ENCODE data around the gene POLR3F. TPM values are rescaled to one million over a fixed set of nuclear protein-coding genes. Genes with fewer than 3 reads are reported as not detected.

POLR3F gene
- total RNA-seq, 1 donor from 2014 or later = 8.4 TPM

DNA sequence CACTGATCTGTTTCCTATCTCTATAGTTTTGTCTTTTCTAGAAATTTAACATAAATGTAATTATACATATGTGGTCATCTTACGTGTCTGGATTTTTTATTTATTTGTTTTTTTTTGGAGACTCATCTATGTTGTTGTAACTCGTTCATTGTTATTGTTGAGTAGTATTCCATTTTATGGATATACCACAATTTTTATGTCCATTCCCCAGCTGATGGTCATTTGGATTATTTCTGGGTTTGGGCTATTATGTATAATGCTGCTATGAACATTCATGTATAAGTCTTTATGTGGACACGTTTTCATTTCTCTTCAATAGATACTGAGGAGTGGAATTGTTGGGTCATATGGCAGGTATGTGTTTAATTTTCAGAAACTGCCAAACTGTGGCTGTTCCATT, 10.6 kb upstream of the POLR3F start:
- no peak for TF ChIP-seq CTCF (IDR thresholded peaks at IDR 0.05; ENCODE audit: borderline replicate concordance)
- intact Hi-C loops (cut with micrococcal nuclease) = no loop called here

DNA sequence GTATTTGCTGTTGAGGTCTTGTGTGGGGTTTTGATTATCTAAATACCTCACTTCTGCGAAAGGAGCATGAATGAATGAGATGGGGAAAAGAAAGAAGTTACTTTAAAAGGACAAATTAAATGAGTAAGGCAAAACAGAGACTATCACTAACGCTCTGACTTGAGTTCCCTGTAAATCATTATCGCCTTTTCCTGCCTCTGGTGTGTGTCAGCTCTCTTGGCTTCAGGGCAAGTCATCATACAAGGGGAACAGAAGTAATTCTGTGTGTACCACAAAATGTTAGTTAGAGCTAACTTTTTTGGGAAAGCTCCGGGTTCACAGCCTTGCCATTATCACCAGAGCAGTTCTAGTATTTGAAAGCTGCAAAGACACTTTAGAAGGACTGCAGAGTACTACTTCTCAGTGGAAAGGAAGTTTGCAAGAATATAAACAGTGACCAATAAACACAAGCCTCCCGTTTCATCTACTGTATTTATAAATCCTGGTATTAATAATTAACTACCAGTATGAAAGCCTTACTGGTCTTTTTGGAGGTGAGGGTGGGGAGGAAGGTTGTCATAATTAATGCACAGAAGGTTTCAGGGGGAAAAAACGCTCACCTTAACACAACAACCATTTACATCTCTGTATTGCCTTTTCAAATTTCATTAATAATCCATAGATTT, 1.5 kb upstream of the POLR3F start:
- no peak for TF ChIP-seq CTCF (IDR thresholded peaks at IDR 0.05; ENCODE audit: borderline replicate concordance)
- H3K4me3 ChIP-seq = no peak overlapping the region
- peaks cover 17% of the 10 kb centered on the region for H3K36me3 ChIP-seq
- intact Hi-C loops (cut with micrococcal nuclease) = no loop called here
- no peaks in the 10 kb centered on the region for H3K27me3 ChIP-seq (ENCODE audit: low read depth)
- no peaks in the 10 kb centered on the region for H3K9me3 ChIP-seq (replicated peaks)
- no peak overlapping the region for H3K27ac ChIP-seq (replicated peaks)
- peaks cover 25% of the 10 kb centered on the region for H3K4me1 ChIP-seq
- DNase-seq = no peak

More for the DNA sequence above, 10.6 kb upstream of the POLR3F start:
- H3K4me3 ChIP-seq = no peak overlapping the region
- no peaks in the 10 kb centered on the region for H3K4me1 ChIP-seq
- H3K27ac ChIP-seq (replicated peaks) = no peak overlapping the region
- H3K9me3 ChIP-seq (replicated peaks) = peaks cover 18% of the 10 kb centered on the region
- peaks cover 7% of the 10 kb centered on the region for H3K36me3 ChIP-seq
- no peaks in the 10 kb centered on the region for H3K27me3 ChIP-seq (ENCODE audit: low read depth)
- no peak for DNase-seq

DNA sequence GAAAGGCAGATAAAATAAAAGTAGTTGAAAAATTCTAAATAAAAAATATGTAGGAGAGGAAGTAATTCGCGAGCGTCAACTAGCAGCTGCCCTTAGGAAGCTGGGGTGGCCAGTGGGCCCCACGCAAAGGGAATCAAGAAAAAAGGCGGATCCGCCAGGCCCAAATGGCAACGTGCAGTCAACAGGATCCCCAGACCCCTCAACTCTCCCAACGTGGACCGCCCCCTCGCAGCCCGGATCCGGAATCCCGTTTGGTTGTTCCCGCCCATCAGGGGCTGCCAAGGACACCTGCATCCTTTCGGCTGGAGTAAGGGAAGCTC, 656 bp upstream of the POLR3F start:
- Histone ChIP-seq H3K27ac (replicated peaks) (peak overlapping the region; percentile 92), H3K36me3 (peaks cover 25% of the 10 kb centered on the region), H3K27me3 (ENCODE audit: low read depth) (no peaks in the 10 kb centered on the region), H3K4me3 (peak overlapping the region; percentile 82), H3K9me3 (replicated peaks) (no peaks in the 10 kb centered on the region), H3K4me1 (peaks cover 25% of the 10 kb centered on the region)
- DNase-seq = no peak
- intact Hi-C loops (cut with micrococcal nuclease) = no loop called here
- no peak for TF ChIP-seq CTCF (IDR thresholded peaks at IDR 0.05; ENCODE audit: borderline replicate concordance)

GRCh38 chr20:18477218-18477617, 10.0 kb downstream of the POLR3F start:
- no peak for DNase-seq
- intact Hi-C loops (cut with micrococcal nuclease) = no loop called here
- no peak for TF ChIP-seq CTCF (IDR thresholded peaks at IDR 0.05; ENCODE audit: borderline replicate concordance)
- Histone ChIP-seq H3K27ac (replicated peaks) (no peak overlapping the region), H3K4me1 (no peaks in the 10 kb centered on the region), H3K36me3 (peaks cover 84% of the 10 kb centered on the region), H3K9me3 (replicated peaks) (no peaks in the 10 kb centered on the region), H3K27me3 (ENCODE audit: low read depth) (no peaks in the 10 kb centered on the region), H3K4me3 (no peak overlapping the region)

DNA sequence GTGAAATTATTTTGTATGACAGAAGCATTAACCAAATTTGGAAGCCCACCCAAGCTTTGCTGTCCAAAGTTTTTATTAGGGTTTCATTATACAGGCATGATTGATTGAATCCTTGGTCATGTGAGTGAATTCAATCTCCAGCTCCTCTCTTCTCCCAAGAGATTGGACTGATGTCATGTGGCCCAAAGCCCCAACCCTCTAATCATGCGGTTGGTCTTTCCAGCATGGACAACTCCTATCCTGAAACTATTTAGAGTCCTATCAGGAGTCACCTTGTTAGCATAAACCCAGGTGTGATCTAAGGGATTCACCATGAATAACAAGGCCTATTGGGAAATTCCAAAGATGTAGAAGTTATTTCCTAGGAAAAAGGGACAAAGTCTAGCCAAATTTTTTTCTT, 10.6 kb downstream of the POLR3F start:
- Histone ChIP-seq H3K4me3 (no peak overlapping the region), H3K27ac (replicated peaks) (no peak overlapping the region), H3K36me3 (peaks cover 85% of the 10 kb centered on the region), H3K4me1 (no peaks in the 10 kb centered on the region), H3K27me3 (ENCODE audit: low read depth) (no peaks in the 10 kb centered on the region), H3K9me3 (replicated peaks) (no peaks in the 10 kb centered on the region)
- DNase-seq = no peak
- TF ChIP-seq CTCF (IDR thresholded peaks at IDR 0.05; ENCODE audit: borderline replicate concordance) = no peak
- intact Hi-C loops (cut with micrococcal nuclease) = no loop called here

Data from left ventricle myocardium inferior (tissue), 1 donor.